Measurements from ENCODE around the gene FAN1. TPM values are rescaled to one million over a fixed set of nuclear protein-coding genes. Genes with fewer than 3 reads are reported as not detected.

FAN1 gene
- total and polyA plus RNA-seq, 9 of the 15 experiments (the other 6 are each of a cell fraction or from before 2014, with no cell fraction given) = 1.5 to 16.8 (median 12.0) TPM

DNA sequence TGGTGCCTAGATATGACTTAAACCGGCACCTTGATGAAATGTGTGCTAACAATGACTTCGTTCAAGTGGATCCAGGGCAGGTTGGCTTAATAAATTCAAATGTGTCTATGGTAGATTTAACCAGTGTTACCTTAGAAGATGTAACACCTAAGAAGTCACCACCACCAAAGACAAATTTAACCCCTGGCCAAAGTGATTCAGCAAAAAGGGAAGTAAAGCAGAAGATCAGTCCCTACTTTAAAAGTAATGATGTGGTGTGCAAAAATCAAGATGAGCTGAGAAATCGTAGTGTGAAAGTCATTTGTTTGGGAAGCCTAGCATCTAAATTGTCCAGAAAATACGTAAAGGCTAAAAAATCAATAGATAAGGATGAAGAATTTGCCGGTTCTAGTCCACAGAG lies 1.1 kb downstream of the FAN1 start:
- peaks cover 22% of the 10 kb centered on the region; the same call in 2 of the 3 replicates for H3K36me3 ChIP-seq (ENCODE audit: control insufficient read depth, insufficient read depth, low read length)
- ChIA-PET POLR2A (interaction anchor here (1.2 kb wide), 1 partner anchor 9 kb away, joined by 4 read pairs; no protein-coding TSS in a partner anchor), CTCF (ENCODE audit: low intra/inter-chr PET ratio) (no interaction called here)
- intact Hi-C loops (cut with micrococcal nuclease) = loop anchor here (5.0 kb wide), 1 partner anchor 87 kb away; the partner anchor contains the start of gene MTMR10
- H3K4me1 ChIP-seq (replicated peaks in 1 of 2; ENCODE audit: control insufficient read depth in 2 of 2, insufficient read depth in 2 of 2, low read length in 2 of 2) = peaks cover 5 to 9% of the 10 kb centered on the region in 2 experiments; a peak in 3 of 5 replicates
- DNase-seq (ENCODE audit: extremely low read depth in 1 of 4, low spot score in 3 of 4) (no peak), ATAC-seq (no peak), FAIRE-seq (peak; percentile 71)
- WGBS (ENCODE audit: insufficient coverage, low coverage, missing lambda C conversion rate) = 35% methylated on average over 5 of the region's 5 CpGs
- in situ Hi-C loops (cut with MboI) = no loop called here
- 0 out of 2 replicates have a peak, but pooled peaks cover 2% of the 10 kb centered on the region for H3K9me3 ChIP-seq (replicated peaks; ENCODE audit: control insufficient read depth, insufficient read depth, low read depth, low read length)
- H3K79me2 ChIP-seq (ENCODE audit: control insufficient read depth, insufficient read depth, low read length) = 0 out of 3 replicates have a peak, but pooled peaks cover 4% of the 10 kb centered on the region
- BruUV-seq (replicated peaks) = no TSS peak
- H4K20me1 ChIP-seq (replicated peaks; ENCODE audit: control insufficient read depth, insufficient read depth, low read length) = no peaks in the 10 kb centered on the region
- no peak overlapping the region; the same call in 2 of the 3 replicates for H3K27ac ChIP-seq (ENCODE audit: extremely low read depth, low read depth, low read length)
- H2AFZ ChIP-seq (ENCODE audit: low read depth, low read length) = peak overlapping the region; percentile 97; the same call in 1 of the 2 replicates
- no peaks in the 10 kb centered on the region for H3K9me1 ChIP-seq (ENCODE audit: control insufficient read depth, insufficient read depth, low read length)
- H3K27me3 ChIP-seq (ENCODE audit: control insufficient read depth in 2 of 2, insufficient read depth in 2 of 2, low read length in 2 of 2) = no peaks in the 10 kb centered on the region; a peak in 1 of 5 replicates
- peak overlapping the region; percentile 86; the same call in 1 of the 2 replicates for H3K4me2 ChIP-seq (ENCODE audit: insufficient read depth, low read length)
- peak overlapping the region in 1 of 2 experiments; percentile 75; a peak in 2 of 4 replicates for H3K9ac ChIP-seq (ENCODE audit: insufficient read depth in 1 of 2, low read depth in 2 of 2, low read length in 2 of 2)
- peak overlapping the region; percentile 58; the same call in 1 of the 2 replicates for H3K4me3 ChIP-seq
- TF ChIP-seq, protein P1, sequence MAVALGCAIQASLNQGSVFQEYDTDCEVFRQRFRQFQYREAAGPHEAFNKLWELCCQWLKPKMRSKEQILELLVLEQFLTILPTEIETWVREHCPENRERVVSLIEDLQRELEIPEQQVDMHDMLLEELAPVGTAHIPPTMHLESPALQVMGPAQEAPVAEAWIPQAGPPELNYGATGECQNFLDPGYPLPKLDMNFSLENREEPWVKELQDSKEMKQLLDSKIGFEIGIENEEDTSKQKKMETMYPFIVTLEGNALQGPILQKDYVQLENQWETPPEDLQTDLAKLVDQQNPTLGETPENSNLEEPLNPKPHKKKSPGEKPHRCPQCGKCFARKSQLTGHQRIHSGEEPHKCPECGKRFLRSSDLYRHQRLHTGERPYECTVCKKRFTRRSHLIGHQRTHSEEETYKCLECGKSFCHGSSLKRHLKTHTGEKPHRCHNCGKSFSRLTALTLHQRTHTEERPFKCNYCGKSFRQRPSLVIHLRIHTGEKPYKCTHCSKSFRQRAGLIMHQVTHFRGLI (CRISPR knock-in tag; IDR thresholded peaks at IDR 0.05) = no peak
- TF ChIP-seq, protein P2, sequence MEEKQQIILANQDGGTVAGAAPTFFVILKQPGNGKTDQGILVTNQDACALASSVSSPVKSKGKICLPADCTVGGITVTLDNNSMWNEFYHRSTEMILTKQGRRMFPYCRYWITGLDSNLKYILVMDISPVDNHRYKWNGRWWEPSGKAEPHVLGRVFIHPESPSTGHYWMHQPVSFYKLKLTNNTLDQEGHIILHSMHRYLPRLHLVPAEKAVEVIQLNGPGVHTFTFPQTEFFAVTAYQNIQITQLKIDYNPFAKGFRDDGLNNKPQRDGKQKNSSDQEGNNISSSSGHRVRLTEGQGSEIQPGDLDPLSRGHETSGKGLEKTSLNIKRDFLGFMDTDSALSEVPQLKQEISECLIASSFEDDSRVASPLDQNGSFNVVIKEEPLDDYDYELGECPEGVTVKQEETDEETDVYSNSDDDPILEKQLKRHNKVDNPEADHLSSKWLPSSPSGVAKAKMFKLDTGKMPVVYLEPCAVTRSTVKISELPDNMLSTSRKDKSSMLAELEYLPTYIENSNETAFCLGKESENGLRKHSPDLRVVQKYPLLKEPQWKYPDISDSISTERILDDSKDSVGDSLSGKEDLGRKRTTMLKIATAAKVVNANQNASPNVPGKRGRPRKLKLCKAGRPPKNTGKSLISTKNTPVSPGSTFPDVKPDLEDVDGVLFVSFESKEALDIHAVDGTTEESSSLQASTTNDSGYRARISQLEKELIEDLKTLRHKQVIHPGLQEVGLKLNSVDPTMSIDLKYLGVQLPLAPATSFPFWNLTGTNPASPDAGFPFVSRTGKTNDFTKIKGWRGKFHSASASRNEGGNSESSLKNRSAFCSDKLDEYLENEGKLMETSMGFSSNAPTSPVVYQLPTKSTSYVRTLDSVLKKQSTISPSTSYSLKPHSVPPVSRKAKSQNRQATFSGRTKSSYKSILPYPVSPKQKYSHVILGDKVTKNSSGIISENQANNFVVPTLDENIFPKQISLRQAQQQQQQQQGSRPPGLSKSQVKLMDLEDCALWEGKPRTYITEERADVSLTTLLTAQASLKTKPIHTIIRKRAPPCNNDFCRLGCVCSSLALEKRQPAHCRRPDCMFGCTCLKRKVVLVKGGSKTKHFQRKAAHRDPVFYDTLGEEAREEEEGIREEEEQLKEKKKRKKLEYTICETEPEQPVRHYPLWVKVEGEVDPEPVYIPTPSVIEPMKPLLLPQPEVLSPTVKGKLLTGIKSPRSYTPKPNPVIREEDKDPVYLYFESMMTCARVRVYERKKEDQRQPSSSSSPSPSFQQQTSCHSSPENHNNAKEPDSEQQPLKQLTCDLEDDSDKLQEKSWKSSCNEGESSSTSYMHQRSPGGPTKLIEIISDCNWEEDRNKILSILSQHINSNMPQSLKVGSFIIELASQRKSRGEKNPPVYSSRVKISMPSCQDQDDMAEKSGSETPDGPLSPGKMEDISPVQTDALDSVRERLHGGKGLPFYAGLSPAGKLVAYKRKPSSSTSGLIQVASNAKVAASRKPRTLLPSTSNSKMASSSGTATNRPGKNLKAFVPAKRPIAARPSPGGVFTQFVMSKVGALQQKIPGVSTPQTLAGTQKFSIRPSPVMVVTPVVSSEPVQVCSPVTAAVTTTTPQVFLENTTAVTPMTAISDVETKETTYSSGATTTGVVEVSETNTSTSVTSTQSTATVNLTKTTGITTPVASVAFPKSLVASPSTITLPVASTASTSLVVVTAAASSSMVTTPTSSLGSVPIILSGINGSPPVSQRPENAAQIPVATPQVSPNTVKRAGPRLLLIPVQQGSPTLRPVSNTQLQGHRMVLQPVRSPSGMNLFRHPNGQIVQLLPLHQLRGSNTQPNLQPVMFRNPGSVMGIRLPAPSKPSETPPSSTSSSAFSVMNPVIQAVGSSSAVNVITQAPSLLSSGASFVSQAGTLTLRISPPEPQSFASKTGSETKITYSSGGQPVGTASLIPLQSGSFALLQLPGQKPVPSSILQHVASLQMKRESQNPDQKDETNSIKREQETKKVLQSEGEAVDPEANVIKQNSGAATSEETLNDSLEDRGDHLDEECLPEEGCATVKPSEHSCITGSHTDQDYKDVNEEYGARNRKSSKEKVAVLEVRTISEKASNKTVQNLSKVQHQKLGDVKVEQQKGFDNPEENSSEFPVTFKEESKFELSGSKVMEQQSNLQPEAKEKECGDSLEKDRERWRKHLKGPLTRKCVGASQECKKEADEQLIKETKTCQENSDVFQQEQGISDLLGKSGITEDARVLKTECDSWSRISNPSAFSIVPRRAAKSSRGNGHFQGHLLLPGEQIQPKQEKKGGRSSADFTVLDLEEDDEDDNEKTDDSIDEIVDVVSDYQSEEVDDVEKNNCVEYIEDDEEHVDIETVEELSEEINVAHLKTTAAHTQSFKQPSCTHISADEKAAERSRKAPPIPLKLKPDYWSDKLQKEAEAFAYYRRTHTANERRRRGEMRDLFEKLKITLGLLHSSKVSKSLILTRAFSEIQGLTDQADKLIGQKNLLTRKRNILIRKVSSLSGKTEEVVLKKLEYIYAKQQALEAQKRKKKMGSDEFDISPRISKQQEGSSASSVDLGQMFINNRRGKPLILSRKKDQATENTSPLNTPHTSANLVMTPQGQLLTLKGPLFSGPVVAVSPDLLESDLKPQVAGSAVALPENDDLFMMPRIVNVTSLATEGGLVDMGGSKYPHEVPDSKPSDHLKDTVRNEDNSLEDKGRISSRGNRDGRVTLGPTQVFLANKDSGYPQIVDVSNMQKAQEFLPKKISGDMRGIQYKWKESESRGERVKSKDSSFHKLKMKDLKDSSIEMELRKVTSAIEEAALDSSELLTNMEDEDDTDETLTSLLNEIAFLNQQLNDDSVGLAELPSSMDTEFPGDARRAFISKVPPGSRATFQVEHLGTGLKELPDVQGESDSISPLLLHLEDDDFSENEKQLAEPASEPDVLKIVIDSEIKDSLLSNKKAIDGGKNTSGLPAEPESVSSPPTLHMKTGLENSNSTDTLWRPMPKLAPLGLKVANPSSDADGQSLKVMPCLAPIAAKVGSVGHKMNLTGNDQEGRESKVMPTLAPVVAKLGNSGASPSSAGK (IDR thresholded peaks at IDR 0.05) = 0 out of 2 replicates have a peak, but pooled peaks have one; percentile 11
- no peak for TF ChIP-seq SMARCE1 (IDR thresholded peaks at IDR 0.05)
- peak; percentile 82 for TF ChIP-seq NFE2 (IDR thresholded peaks at IDR 0.05; ENCODE audit: low read depth)
- peak; percentile 56; the same call in 1 of the 2 replicates for TF ChIP-seq MAFF (IDR thresholded peaks at IDR 0.05; ENCODE audit: low read length)
- TF ChIP-seq, protein P3, sequence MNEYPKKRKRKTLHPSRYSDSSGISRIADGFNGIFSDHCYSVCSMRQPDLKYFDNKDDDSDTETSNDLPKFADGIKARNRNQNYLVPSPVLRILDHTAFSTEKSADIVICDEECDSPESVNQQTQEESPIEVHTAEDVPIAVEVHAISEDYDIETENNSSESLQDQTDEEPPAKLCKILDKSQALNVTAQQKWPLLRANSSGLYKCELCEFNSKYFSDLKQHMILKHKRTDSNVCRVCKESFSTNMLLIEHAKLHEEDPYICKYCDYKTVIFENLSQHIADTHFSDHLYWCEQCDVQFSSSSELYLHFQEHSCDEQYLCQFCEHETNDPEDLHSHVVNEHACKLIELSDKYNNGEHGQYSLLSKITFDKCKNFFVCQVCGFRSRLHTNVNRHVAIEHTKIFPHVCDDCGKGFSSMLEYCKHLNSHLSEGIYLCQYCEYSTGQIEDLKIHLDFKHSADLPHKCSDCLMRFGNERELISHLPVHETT (CRISPR knock-in tag; conservative IDR thresholded peaks at IDR 0.05 in 1 of 2, IDR thresholded peaks at IDR 0.05 in 1 of 2) = no peak
- TF ChIP-seq C11orf30 (IDR thresholded peaks at IDR 0.05; ENCODE audit: low read depth) = peak; percentile 56
